Neural cell (in vitro differentiated cells): ENCODE data around the gene DSCAML1. TPM values are rescaled to one million over a fixed set of nuclear protein-coding genes. Genes with fewer than 3 reads are reported as not detected.

ENCODE experiments used
- H2AFZ ChIP-seq: fragments of 200-600, 300-800 bp; sonication (generic), shearing (Covaris generic); 2 replicates; pipeline ENCODE4 v1.6.0; 2014; ENCODE audit warnings: low read depth, mild to moderate bottlenecking, antibody characterized with exemption, low read length, moderate library complexity
- H3F3A ChIP-seq: fragments of 200-600 bp; shearing (Covaris generic); 2 replicates; pipeline ENCODE4 v1.6.1; 2016; ENCODE audit warnings: mild to moderate bottlenecking, moderate library complexity, mixed read lengths, antibody characterized with exemption, low read length; ENCODE audit not compliant: insufficient read depth, poor library complexity, severe bottlenecking
- H3K27ac ChIP-seq: fragments of 200-600, 300-800 bp; sonication (generic), shearing (Covaris generic); 2 replicates; pipeline ENCODE4 v1.5.1; 2014; ENCODE audit warnings: mild to moderate bottlenecking, low read length, moderate library complexity
- H3K27me3 ChIP-seq: fragments of 300-800, 200-600 bp; sonication (generic), shearing (Covaris generic); 2 replicates; pipeline ENCODE4 v1.6.0; 2014; ENCODE audit warnings: mild to moderate bottlenecking, low read depth, low read length, moderate library complexity; ENCODE audit not compliant: insufficient read depth
- H3K36me3 ChIP-seq: fragments of 300-800, 200-600 bp; sonication (generic), shearing (Covaris generic); 2 replicates; pipeline ENCODE4 v1.5.1; 2014; ENCODE audit warnings: mild to moderate bottlenecking, antibody characterized with exemption, low read length, moderate library complexity; ENCODE audit not compliant: insufficient read depth
- H3K4me2 ChIP-seq: fragments of 300-800, 200-600 bp; sonication (generic), shearing (Covaris generic); 2 replicates; pipeline ENCODE4 v1.6.0; 2014; ENCODE audit warnings: mild to moderate bottlenecking, low read length
- H3K4me3 ChIP-seq: fragments of 300-800, 200-600 bp; sonication (generic), shearing (Covaris generic); 2 replicates; pipeline ENCODE4 v1.5.1; 2014; ENCODE audit warnings: mild to moderate bottlenecking, low read length, moderate library complexity
- H3K79me2 ChIP-seq: fragments of 200-600 bp; shearing (Covaris generic); replicated peaks from 2 replicates; pipeline ENCODE4 v1.6.0; 2014; ENCODE audit warnings: mild to moderate bottlenecking, low read length, moderate library complexity; ENCODE audit not compliant: insufficient read depth
- H3K9ac ChIP-seq: fragments of 300-800, 200-600 bp; sonication (generic), shearing (Covaris generic); 2 replicates; pipeline ENCODE4 v1.6.1; 2016; ENCODE audit warnings: mild to moderate bottlenecking, low read length, mixed read lengths
- H3K9me2 ChIP-seq: fragments of 200-600 bp; shearing (Covaris generic); 2 replicates; pipeline ENCODE4 v1.6.1; 2016; ENCODE audit warnings: mild to moderate bottlenecking, low read length, mixed read lengths; ENCODE audit not compliant: insufficient read depth
- H3K9me3 ChIP-seq: fragments of 200-600, 300-800 bp; sonication (generic), shearing (Covaris generic); 2 replicates; pipeline ENCODE4 v1.6.1; 2016; ENCODE audit warnings: mild to moderate bottlenecking, mixed run types, low read length, moderate library complexity, mixed read lengths
- H4K20me1 ChIP-seq: fragments of 200-600 bp; shearing (Covaris generic); 2 replicates; pipeline ENCODE4 v1.6.1; 2016; ENCODE audit warnings: mild to moderate bottlenecking, mixed run types; ENCODE audit not compliant: insufficient read depth
- CTCF ChIP-seq: fragments of 450-650 bp; IDR thresholded peaks from 2 replicates; pipeline ENCODE4 v1.5.1; 2014; ENCODE audit warnings: antibody characterized with exemption, mild to moderate bottlenecking, moderate library complexity; ENCODE audit not compliant: poor library complexity, severe bottlenecking
- EP300 ChIP-seq: fragments of 450-650 bp; conservative IDR thresholded peaks from 2 replicates; pipeline ENCODE4 v1.6.1; 2014; ENCODE audit warnings: antibody characterized with exemption, mild to moderate bottlenecking, moderate library complexity; ENCODE audit not compliant: poor library complexity, severe bottlenecking
- EZH2 ChIP-seq: fragments of 200-600, 300-800 bp; shearing (Covaris generic), sonication (generic); IDR thresholded peaks from 2 replicates; pipeline ENCODE4 v1.6.1; 2014; ENCODE audit warnings: antibody characterized with exemption, low read length, borderline replicate concordance, mild to moderate bottlenecking; ENCODE audit not compliant: insufficient read depth, poor library complexity, severe bottlenecking
- MXI1 ChIP-seq: fragments of 450-650 bp; conservative IDR thresholded peaks from 2 replicates; pipeline ENCODE4 v1.6.1; 2014; ENCODE audit warnings: antibody characterized with exemption, mild to moderate bottlenecking; ENCODE audit not compliant: poor library complexity, severe bottlenecking
- POLR2AphosphoS5 ChIP-seq: IDR thresholded peaks from 2 replicates; pipeline ENCODE4 v1.6.1; 2012
- RAD21 ChIP-seq: fragments of 450-650 bp; conservative IDR thresholded peaks from 2 replicates; pipeline ENCODE4 v1.6.1; 2014; ENCODE audit warnings: antibody characterized with exemption, mild to moderate bottlenecking, moderate library complexity
- REST ChIP-seq: IDR thresholded peaks from 2 replicates; pipeline ENCODE4 v1.6.1; 2012; ENCODE audit warnings: borderline replicate concordance
- SMC3 ChIP-seq: fragments of 450-650 bp; conservative IDR thresholded peaks from 2 replicates; pipeline ENCODE4 v1.6.1; 2014; ENCODE audit warnings: antibody characterized with exemption, mild to moderate bottlenecking, moderate library complexity; ENCODE audit not compliant: poor library complexity
- TAF1 ChIP-seq: IDR thresholded peaks from 2 replicates; pipeline ENCODE4 v1.6.1; 2012; ENCODE audit warnings: low read depth
- polyA plus RNA-seq: library from polyadenylated mRNA; depleted of rRNA; stranded (reverse); fragments of >200 nt; gene quantifications from 2 replicates; pipeline ENCODE4 v1.2.3, GENCODE V29; 2014

The DSCAML1 gene
- polyA plus RNA-seq, 1 donor from 2014 or later = 1.3 TPM

DNA sequence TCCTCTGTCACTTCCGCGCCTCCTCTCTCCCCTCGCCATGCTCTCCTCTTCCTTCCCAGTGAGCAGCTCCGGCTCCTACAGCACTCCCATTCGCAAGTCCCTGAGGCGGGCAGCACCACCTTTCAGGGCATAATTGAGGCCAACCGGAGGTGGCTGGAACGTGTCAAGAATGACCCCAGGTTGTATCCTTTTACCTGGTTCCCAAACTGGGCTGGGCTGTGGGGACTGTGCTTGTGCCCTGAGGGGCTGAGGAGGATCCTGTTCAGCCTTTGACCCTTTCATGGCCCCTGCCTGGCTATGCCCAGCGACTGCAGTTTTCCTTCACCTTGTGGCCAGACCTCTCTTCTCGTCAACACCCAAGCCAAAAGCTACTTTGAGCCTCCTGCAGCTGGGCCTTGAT is 385.3 kb downstream of the DSCAML1 start:
- Histone ChIP-seq H3K27me3 (no peaks in the 10 kb centered on the region), H3F3A (no peaks in the 10 kb centered on the region), H3K36me3 (no peaks in the 10 kb centered on the region), H3K4me3 (no peak overlapping the region), H3K9me3 (no peaks in the 10 kb centered on the region), H3K79me2 (no peaks in the 10 kb centered on the region), H3K4me2 (no peak overlapping the region), H2AFZ (no peak overlapping the region), H3K9me2 (no peaks in the 10 kb centered on the region), H3K27ac (no peak overlapping the region), H3K9ac (no peak overlapping the region), H4K20me1 (no peaks in the 10 kb centered on the region)
- no peak for TF ChIP-seq EZH2

GRCh38 chr11:117410861-117411710 is 385.9 kb downstream of the DSCAML1 start:
- Histone ChIP-seq H3F3A (no peaks in the 10 kb centered on the region), H3K27me3 (no peaks in the 10 kb centered on the region), H3K9me3 (no peaks in the 10 kb centered on the region), H3K9ac (no peak overlapping the region), H4K20me1 (no peaks in the 10 kb centered on the region), H3K9me2 (no peaks in the 10 kb centered on the region), H2AFZ (no peak overlapping the region), H3K79me2 (no peaks in the 10 kb centered on the region), H3K27ac (no peak overlapping the region), H3K4me3 (no peak overlapping the region), H3K36me3 (no peaks in the 10 kb centered on the region), H3K4me2 (no peak overlapping the region)
- TF ChIP-seq RAD21 (no peak), EP300 (no peak), MXI1 (no peak), POLR2AphosphoS5 (no peak), CTCF (no peak), EZH2 (no peak), TAF1 (no peak), SMC3 (no peak), REST (no peak)
